Measurements from ENCODE around the gene ZFP36L1.

ZFP36L1 gene

GRCh38 chr14:68795597-68796417 lies 2.9 kb upstream of the ZFP36L1 start:
- DNase-seq, result peak; percentile 41

DNA sequence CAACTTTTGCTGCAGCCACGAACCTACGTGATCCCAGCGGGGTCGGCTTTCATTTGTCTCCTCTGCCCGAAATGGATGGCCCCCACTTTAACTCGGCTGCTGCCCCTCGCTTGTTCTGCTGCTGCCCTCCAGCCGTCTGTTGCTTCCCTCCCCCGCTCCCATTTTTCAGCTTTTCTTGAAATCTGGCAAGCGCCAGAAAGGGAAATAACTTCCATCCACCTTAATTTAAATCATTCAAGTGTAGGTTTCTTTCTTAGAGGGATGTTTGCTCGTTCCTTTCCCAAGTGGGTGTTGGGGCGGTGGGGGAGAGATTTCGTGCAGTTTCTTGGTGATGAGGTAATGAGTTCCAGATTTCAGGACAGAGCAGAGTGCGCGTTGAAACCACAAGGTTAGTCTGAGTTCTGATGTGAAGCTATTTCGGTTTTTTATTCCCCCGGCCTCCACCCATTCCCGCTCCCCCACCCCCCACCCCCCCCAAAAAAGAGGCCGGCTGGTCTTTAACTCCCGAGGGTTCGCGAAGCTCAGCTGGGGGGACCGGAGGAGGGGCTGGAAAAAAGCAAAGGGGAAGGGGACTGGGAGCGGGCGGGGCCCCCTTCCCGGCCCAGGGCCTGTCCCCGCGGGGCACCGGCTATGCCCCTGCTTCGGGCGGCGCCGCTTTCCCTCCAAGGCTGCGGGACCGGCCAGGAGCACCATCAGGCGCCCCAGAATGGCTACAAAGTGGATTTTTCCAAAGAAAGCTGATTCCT lies 2.2 kb upstream of the ZFP36L1 start:
- DNase-seq, result peak; percentile 25

DNA sequence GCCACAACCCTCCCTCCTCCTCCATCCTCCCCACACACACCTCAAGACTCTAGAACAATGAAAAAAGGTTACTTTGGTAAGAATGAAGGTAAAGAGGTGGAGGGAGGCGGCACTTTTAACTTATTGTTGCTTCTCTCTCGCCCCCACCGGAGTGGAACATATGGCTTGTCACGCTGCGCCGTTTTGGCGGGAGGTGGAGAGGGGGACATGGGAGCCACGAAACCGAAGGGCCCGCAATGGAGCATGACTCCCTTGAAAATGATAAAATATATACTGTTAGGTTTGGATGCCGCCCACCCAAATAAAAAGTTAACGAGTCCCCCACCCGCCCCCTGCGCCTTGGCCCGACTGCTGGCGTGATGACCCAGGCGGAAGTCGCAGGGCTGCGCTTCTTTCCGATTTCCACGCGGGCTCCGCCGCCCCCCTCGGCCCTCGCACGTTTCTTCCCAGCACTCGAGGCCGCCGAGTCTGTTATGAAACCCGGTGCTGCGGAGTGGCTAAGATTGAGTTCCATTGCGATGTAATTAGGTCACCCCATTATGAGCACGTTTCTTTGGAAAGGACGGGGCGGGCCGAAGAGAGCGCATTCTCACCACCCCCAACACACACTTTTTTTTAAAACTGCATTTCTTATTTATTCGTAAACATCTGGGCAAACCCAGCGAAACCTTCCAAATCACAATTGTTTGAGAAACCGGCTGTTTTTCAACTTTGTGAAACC lies 1.4 kb upstream of the ZFP36L1 start:
- peak; percentile 39 for DNase-seq

DNA sequence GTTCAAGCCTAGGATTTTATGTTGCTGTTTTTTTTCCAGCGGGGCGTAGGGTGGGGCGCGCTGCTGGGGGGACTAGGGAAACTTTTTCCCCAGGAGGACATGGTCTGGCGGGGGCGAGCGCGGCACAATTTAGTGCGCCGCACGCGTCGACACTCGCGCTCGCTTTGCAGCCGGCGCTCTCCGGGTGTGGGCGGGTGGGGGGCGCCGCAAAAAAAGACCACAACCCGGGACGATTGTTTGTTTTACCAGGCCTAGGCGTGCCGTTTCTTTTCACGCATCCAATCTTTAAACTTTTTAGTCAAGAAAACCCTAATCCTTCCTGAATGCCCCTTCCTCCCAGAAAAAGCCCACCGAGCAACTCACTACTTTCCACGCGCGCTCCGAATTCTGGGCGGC lies 865 bp upstream of the ZFP36L1 start:
- no peak for DNase-seq

DNA sequence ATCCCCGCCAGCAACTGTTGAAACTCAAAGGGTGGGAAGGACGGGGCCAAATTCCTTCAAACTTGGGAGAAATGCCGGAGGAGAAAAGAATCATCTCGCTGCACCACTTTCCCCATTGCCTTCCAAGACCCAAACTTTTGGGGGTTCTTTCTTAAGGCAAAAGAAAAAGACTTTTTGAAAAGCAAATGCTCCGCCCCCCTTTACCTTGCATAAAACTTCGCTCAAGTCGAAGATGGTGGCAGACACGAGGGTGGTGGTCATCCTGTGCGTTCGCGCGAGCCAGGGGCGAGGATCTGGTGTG lies 239 bp downstream of the ZFP36L1 start:
- DNase-seq, result no peak

GRCh38 chr14:68791902-68792677 lies 777 bp downstream of the ZFP36L1 start:
- peak; percentile 23 for DNase-seq

GRCh38 chr14:68791078-68791901 lies 1.6 kb downstream of the ZFP36L1 start:
- DNase-seq, result no peak

- DNase-seq, result no peak
Measured at GRCh38 chr14:68790644-68791077, 2.2 kb downstream of the ZFP36L1 start.

- DNase-seq, result no peak
Measured at GRCh38 chr14:68789821-68790643, 2.8 kb downstream of the ZFP36L1 start.

DNA sequence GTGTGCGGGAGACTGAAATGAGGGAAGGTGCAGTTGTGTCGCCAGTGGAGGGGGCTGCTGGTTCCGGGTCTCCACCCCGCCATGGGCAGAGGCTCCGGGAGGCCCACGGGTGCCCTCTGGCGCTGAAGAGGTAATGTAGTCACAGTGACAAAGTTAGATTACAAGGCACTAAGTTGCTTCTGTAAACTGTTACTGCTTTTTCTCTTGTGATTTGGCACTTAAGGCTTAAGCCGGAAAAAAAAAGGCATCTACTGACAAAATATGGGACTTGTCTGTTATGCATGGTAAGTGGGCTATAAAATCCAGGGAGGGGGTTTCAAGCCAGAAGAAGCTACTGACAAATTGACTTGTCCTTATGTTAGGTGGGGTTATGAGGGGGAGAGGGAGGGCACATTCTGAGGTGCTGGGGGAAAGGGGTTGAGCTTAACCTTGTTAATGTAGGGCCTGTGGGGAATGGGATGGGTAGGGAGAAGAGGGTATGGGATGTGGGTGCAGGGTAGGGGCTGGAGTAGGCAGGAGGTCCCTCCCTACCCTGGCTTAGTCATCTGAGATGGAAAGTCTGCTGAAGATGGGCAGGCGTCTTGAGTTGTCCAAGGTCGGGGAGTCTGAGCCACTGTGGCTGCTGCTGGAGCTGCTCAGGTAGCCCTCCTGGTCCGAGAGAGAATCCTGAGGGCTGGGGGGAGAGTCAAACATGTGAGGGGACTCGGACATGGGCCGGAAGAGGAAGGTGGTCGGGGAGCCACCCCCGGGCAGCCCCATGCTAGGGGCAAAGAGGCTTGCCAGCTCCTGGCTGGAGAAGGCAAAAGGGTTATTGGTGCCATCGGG lies 3.7 kb downstream of the ZFP36L1 start:
- DNase-seq, result no peak

DNA sequence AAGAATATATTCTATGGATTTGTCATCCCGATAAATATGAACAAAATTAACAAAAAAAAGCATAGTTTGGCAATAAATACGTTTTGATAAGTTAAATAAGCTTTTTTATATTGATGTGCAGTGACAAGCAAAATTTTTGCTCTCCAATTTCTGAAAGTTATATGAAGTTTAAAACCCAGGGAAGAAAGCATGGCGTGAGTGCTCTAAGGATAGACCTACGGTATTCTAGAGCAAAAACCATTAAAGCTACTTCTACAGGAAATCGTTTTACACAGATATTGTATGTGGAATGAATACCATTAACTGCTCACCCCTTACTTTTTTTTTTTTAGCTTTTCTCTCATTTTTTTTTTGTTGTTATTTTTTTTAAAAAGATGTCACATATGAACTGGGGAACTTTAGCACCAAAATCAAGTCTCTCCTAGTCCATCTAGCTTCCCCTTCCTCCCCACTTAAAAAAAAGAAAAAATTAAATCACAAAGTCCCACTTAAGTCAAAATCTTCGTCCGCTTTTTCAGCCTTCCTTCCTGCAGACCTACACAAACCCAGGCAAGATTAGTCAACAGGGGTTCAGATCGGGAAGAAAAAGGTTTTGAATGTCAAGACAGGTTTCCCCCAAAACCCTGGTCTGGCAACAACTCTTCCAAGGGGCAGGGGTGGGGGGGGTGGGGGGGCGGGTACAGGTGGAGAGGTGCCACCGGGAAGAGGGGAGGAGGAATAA lies 4.4 kb downstream of the ZFP36L1 start:
- DNase-seq, result no peak

DNA sequence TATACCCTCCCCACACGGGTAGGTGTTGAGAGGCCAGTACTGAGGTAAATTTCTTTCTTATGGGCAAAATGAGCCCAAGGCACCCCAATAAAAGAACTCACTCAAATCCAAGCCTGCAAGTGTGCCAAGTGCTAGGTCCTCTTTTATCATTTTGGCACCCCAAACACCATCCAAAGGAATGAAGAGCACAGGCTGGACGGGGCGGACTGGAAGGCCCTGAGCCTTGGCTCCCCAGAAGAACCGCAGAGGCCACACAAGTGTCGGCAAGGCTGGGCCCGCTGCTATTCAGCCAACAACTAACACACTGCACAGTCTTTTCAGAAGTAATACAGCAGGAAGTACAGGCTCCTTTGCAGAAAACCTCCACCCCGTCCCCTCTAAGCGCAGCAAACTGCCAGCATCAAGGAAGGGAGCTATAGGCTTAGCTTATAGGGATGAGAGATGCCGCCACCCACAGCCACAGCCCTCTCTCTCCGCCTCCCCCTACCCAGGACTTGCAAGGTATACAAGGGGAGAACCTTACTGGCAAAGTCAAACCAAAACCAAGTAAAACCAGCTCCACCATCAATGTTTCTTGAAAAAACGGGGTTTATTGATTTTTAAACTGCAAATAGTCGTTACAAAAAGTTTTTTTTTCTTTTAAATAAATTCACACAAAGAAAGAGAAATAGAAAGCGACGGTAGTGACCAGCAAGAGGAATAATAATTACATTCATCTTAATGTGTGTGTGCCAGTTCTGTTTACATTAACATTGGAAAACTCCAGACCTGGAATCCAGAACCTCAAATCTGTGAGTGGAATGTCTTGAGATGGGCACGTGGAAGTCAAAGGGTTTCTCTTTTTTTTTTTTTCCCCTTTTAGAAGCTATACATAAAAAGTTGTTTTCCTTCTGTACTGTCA lies 5.5 kb downstream of the ZFP36L1 start:
- no peak for DNase-seq

GRCh38 chr14:68786491-68787091 lies 6.3 kb downstream of the ZFP36L1 start:
- DNase-seq, result no peak

DNA sequence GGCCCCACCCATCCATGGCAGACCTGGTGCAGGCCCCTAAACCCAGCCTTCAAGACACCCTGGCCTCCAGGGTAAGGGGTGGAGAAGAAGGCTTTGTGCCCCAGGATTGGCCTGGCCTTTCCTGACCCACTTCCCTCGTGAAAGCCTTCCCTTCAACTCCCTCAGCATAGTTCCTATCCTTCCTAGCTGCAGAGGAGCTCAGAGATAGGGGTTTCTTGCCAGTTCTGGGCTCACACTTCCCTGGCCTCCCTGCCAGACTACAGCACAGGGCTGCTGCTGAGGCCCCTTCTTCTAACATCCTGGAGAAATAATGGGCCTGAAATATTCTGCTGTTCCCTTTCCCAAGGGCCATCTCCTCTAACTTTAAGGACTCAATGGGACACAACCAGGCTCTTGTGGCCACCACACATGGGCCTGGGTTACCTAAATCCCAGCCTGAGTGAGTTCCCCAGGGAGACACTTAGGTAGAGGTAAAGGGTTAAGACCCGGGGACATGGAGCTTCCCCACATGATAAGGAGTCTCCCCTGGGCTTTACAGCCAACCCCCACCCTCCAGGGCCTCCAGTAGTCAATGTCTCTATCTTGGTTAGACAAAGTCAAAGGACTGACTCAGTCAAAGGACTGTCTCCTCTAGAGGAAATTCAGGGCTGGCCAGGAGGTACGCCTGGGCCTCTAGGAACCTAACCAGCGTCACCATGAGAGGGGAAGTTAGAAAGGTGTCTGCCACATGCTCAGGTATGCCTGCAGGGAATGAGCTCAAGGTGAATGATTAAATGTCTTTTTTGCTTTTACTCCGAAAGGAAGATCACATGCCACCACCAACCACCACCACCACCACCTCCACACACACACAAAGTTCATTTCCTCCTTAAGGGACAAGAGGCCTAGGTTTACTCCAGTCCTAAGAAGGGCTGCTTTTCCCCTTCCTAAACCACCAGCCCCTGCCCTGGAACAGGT lies 7.1 kb downstream of the ZFP36L1 start:
- DNase-seq, result no peak

DNA sequence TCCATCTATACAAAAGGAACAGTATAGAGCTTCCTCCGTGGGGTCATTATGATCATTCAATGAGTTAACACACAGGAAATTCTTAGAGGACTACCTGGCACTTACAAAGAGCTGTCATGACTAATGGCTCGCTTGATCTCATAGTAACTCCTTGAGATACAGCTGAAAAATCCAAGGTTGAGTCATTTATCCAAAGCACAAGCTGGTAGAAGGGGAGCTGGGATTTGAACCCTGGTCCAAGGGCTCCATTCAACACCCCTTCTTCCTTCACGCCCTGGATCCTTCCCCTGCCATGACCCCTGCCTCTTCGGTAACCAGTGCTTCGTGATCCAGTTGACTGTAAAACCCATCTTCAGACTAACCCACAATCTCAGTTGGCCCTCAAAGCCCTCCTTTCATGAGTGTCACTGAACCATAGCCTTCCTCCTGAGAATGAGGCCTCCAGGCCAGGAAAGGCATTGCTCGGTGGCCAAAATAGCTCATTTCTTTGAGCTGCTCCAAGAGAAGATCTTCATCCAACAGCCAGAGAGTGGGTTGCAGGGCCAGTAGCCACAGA lies 7.8 kb downstream of the ZFP36L1 start:
- DNase-seq, result no peak

GRCh38 chr14:68784226-68784910 lies 8.5 kb downstream of the ZFP36L1 start:
- DNase-seq, result no peak
